Astrocyte of the cerebellum (primary cell): ENCODE results near the gene PLK5.

Experiments
- DNase-seq: peaks from one replicate; pipeline ENCODE4 v3.0.0-alpha.2; 2011; ENCODE audit warnings: low read depth
- H3K4me3 ChIP-seq: 2 replicates; pipeline ENCODE4 v1.5.1; 2011; ENCODE audit warnings: mild to moderate bottlenecking, low read depth, low read length, moderate library complexity
- in situ Hi-C: cut with HindIII; loops from 2 replicates; pipeline ENCODE4 v1.10.0; 2017; ENCODE audit warnings: low sequenced_read_pairs
- TF ChIP-seq, protein P1 (sequence below): IDR thresholded peaks from 2 replicates; pipeline ENCODE4 v1.5.1; 2012; ENCODE audit warnings: low read length, low read depth, moderate library complexity, mild to moderate bottlenecking; ENCODE audit errors: missing control alignments

The PLK5 gene

GRCh38 chr19:1551068-1552040 lies 27.5 kb downstream of the PLK5 start:
- H3K4me3 ChIP-seq = no peak overlapping the region
- in situ Hi-C loops = no loop called here
- no peak for DNase-seq
- TF ChIP-seq, protein P1, sequence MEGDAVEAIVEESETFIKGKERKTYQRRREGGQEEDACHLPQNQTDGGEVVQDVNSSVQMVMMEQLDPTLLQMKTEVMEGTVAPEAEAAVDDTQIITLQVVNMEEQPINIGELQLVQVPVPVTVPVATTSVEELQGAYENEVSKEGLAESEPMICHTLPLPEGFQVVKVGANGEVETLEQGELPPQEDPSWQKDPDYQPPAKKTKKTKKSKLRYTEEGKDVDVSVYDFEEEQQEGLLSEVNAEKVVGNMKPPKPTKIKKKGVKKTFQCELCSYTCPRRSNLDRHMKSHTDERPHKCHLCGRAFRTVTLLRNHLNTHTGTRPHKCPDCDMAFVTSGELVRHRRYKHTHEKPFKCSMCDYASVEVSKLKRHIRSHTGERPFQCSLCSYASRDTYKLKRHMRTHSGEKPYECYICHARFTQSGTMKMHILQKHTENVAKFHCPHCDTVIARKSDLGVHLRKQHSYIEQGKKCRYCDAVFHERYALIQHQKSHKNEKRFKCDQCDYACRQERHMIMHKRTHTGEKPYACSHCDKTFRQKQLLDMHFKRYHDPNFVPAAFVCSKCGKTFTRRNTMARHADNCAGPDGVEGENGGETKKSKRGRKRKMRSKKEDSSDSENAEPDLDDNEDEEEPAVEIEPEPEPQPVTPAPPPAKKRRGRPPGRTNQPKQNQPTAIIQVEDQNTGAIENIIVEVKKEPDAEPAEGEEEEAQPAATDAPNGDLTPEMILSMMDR = no peak

- TF ChIP-seq, protein P1 = no peak
- in situ Hi-C loops = no loop called here
- DNase-seq = no peak
Measured at GRCh38 chr19:1553415-1553814, 29.5 kb downstream of the PLK5 start.

DNA sequence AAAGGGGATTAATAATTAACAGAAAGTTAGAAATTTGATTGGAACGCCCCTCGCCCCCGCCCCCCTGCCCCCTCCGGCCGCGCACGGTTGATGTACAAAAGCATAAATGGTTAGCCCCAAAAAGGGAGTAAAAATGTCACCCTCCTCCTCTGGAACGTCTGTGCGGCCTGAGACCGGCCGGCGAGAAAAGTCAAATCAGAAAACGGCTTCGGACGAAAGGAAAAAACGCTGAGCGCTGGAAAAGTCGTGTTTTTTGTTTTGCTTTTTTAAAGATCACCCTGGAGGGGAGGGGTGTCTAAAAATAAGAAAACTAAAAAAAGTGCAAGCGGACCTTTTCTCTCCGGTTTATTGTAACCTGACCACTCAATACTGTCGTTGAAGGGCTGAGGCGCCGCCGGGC lies 31.1 kb downstream of the PLK5 start:
- in situ Hi-C loops = no loop called here
- DNase-seq = no peak
- TF ChIP-seq, protein P1 = no peak
- H3K4me3 ChIP-seq = no peak overlapping the region

More at GRCh38 chr19:1553415-1553814, 29.5 kb downstream of the PLK5 start:
- H3K4me3 ChIP-seq = no peak overlapping the region

DNA sequence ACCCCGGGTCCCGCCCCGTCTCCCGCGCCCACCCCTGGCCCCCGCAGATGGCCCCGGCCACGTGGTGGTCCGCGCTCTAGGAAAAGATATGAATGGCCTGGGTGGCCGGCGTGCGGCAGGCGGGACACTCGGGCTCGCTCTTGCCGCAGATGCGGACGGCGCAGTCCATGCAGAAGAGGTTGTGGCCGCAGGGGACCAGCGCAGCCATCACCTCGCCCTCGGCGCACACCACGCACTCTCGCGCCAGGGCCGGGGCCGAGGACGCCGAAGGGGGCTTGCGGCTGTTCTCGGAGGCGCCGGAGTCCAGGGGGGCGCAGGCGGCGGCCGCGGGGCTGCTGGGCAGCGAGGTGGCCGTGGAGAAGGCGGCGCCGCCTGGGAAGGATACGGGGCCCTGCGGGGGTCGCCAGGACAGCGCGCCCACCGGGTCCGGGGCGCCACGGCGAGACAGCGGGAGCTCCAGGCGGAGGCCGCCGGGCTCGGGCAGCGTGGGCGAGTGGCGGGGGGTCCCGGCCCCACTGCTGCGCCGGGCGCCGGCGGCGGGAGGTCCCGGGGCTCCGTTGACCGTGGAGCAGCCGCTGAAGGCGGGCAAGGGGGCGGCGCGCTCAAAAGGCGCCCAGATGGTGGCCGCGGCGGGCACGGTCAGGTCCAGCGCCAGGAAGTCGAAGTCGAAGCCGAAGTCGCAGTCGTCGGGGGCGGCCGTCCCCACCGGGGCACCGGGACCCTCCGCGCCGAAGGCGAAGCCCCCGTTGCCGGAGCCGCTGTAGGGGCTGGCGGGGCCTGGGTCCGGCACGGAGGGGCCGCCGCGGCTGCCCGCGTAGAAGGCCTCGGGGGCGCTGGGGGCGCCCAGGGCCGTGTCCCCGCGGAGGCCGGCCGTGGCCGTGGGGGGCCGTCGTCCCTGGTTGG lies 31.9 kb downstream of the PLK5 start:
- H3K4me3 ChIP-seq = no peak overlapping the region
- DNase-seq = no peak
- in situ Hi-C loops = no loop called here
- TF ChIP-seq, protein P1 = no peak

DNA sequence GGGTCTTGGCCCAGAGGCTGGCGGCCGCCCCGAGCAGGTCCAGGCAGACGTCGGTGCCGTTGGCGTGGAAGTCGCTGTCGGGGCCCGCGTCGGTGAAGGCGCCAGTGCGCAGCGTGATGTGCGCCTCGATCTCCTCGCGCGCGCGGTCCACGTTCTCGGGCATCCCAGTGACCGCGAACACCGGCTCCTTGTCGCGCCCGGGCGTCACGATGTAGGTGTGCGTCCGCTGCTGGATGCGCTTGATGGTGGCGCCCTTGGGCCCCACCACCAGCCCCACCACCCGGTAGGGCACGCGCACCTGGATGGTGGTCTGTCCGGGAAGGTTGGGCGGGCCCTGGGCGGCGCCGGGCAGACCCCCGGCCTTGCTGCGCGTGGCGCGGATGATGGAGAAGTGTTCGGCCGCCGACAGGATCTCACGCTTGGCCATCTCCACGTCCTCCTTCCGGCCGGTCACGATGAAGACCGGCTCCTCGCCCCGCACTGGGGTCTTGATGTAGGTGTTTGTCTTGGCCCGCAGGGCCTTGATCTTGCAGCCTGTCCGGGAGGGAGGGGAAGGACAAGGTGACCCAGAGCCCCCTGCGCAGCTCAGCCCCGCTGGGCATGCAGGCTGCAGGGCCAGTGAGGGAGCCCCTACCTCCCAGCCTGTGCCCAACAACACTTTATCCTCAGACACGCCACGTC lies 32.7 kb downstream of the PLK5 start:
- TF ChIP-seq, protein P1 = no peak
- in situ Hi-C loops = no loop called here
- no peak for DNase-seq
- H3K4me3 ChIP-seq = no peak overlapping the region

GRCh38 chr19:1558552-1558951 lies 34.7 kb downstream of the PLK5 start:
- no peak for DNase-seq
- TF ChIP-seq, protein P1 = no peak
- in situ Hi-C loops = no loop called here
- no peak overlapping the region for H3K4me3 ChIP-seq
